ENCODE data around the gene NOLC1. TPM values are rescaled to one million over a fixed set of nuclear protein-coding genes. Genes with fewer than 3 reads are reported as not detected.

The NOLC1 gene
- total RNA-seq, 4 donors from 2014 or later: 38.6 to 90.6 (median 83.4) TPM

GRCh38 chr10:102140218-102140617, 12.0 kb upstream of the NOLC1 start:
- 72 to 86% methylated on average over 2 to 3 of the region's 4 CpGs for WGBS, 2 donors
- H3K9me3 ChIP-seq: no peaks in the 10 kb centered on the region
- H3K4me3 ChIP-seq: no peak overlapping the region
- H3K27ac ChIP-seq: no peak overlapping the region
- DNase-seq: no peak
- TF ChIP-seq CTCF (IDR thresholded peaks at IDR 0.05) (no peak), POLR2A (IDR thresholded peaks at IDR 0.05) (no peak)
- H3K36me3 ChIP-seq: peaks cover 42 to 78% (median 50%) of the 10 kb centered on the region in 3 donors
- no peaks in the 10 kb centered on the region for H3K27me3 ChIP-seq
- intact Hi-C loops (cut with DNase I): no loop called here
- peaks cover 18 to 34% (median 20%) of the 10 kb centered on the region in 3 donors for H3K4me1 ChIP-seq

- no peaks in the 10 kb centered on the region for H3K9me3 ChIP-seq
- H3K27me3 ChIP-seq: no peaks in the 10 kb centered on the region
- peaks cover 11 to 26% (median 12%) of the 10 kb centered on the region in 3 donors for H3K4me1 ChIP-seq
- H3K36me3 ChIP-seq: peaks cover 42 to 86% (median 50%) of the 10 kb centered on the region in 3 donors
- H3K4me3 ChIP-seq: no peak overlapping the region
- TF ChIP-seq POLR2A (IDR thresholded peaks at IDR 0.05): no peak
- TF ChIP-seq CTCF (IDR thresholded peaks at IDR 0.05): no peak
- no peak overlapping the region for H3K27ac ChIP-seq
- WGBS, 2 donors: 86 to 96% methylated on average over 5 of the region's 5 CpGs
- intact Hi-C loops (cut with DNase I): no loop called here
- DNase-seq: no peak
Observed at GRCh38 chr10:102140913-102141540, 11.2 kb upstream of the NOLC1 start.

GRCh38 chr10:102141583-102142107, 10.5 kb upstream of the NOLC1 start:
- WGBS, 2 donors: 93 to 100% methylated on average over 1 to 2 of the region's 4 CpGs
- intact Hi-C loops (cut with DNase I): no loop called here

GRCh38 chr10:102146971-102147428, 5.2 kb upstream of the NOLC1 start:
- no peaks in the 10 kb centered on the region for H3K27me3 ChIP-seq
- intact Hi-C loops (cut with DNase I): no loop called here
- no peak overlapping the region for H3K4me3 ChIP-seq
- 91 to 94% methylated on average over 6 to 11 of the region's 17 CpGs for WGBS, 2 donors
- H3K36me3 ChIP-seq: peaks cover 14 to 90% (median 34%) of the 10 kb centered on the region in 3 donors
- DNase-seq: no peak
- peaks cover 0 to 11% (median 7%) of the 10 kb centered on the region in 3 donors for H3K4me1 ChIP-seq
- TF ChIP-seq CTCF (IDR thresholded peaks at IDR 0.05): no peak
- TF ChIP-seq POLR2A (IDR thresholded peaks at IDR 0.05): no peak
- no peak overlapping the region for H3K27ac ChIP-seq
- H3K9me3 ChIP-seq: no peaks in the 10 kb centered on the region

More at GRCh38 chr10:102141583-102142107, 10.5 kb upstream of the NOLC1 start:
- DNase-seq: no peak
- Histone ChIP-seq H3K27ac (no peak overlapping the region), H3K9me3 (no peaks in the 10 kb centered on the region), H3K27me3 (no peaks in the 10 kb centered on the region), H3K4me1 (peaks cover 5 to 20% (median 6%) of the 10 kb centered on the region in 3 donors), H3K4me3 (no peak overlapping the region), H3K36me3 (peaks cover 47 to 93% (median 50%) of the 10 kb centered on the region in 3 donors)
- no peak for TF ChIP-seq CTCF (IDR thresholded peaks at IDR 0.05)
- TF ChIP-seq POLR2A (IDR thresholded peaks at IDR 0.05): no peak

GRCh38 chr10:102147561-102147960, 4.6 kb upstream of the NOLC1 start:
- intact Hi-C loops (cut with DNase I): no loop called here
- no peak overlapping the region for H3K27ac ChIP-seq
- H3K9me3 ChIP-seq: no peaks in the 10 kb centered on the region
- H3K4me3 ChIP-seq: no peak overlapping the region
- H3K4me1 ChIP-seq: peaks cover 0 to 11% (median 7%) of the 10 kb centered on the region in 3 donors
- no peak for DNase-seq
- peaks cover 13 to 85% (median 33%) of the 10 kb centered on the region in 3 donors for H3K36me3 ChIP-seq
- 100% methylated on average over 1 of the region's 1 CpG for WGBS, 2 donors
- no peak for TF ChIP-seq CTCF (IDR thresholded peaks at IDR 0.05)
- no peak for TF ChIP-seq POLR2A (IDR thresholded peaks at IDR 0.05)
- H3K27me3 ChIP-seq: no peaks in the 10 kb centered on the region
